ENCODE measurements around the gene FAM78B. TPM values are rescaled to one million over a fixed set of nuclear protein-coding genes. Genes with fewer than 3 reads are reported as not detected.

FAM78B gene, protein sequence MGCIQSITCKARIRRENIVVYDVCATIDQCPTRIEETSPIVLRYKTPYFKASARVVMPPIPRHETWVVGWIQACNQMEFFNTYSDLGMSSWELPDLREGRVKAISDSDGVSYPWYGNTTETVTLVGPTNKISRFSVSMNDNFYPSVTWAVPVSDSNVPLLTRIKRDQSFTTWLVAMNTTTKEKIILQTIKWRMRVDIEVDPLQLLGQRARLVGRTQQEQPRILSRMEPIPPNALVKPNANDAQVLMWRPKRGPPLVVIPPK
- total RNA-seq (2014; rRNA removed): 0.12 and 0.26 TPM in 2 replicates
- Bru-seq, nascent RNA: percentile 16 among the genes with signal in this experiment
- BruChase-seq, experiment 1, labeled RNA remaining after a 6-hour chase: percentile 11 among the genes with signal in this experiment
- percentile 14 among the genes with signal in this experiment for BruChase-seq, experiment 2, labeled RNA remaining after a 2-hour chase
- long read RNA-seq: 0 reads

DNA sequence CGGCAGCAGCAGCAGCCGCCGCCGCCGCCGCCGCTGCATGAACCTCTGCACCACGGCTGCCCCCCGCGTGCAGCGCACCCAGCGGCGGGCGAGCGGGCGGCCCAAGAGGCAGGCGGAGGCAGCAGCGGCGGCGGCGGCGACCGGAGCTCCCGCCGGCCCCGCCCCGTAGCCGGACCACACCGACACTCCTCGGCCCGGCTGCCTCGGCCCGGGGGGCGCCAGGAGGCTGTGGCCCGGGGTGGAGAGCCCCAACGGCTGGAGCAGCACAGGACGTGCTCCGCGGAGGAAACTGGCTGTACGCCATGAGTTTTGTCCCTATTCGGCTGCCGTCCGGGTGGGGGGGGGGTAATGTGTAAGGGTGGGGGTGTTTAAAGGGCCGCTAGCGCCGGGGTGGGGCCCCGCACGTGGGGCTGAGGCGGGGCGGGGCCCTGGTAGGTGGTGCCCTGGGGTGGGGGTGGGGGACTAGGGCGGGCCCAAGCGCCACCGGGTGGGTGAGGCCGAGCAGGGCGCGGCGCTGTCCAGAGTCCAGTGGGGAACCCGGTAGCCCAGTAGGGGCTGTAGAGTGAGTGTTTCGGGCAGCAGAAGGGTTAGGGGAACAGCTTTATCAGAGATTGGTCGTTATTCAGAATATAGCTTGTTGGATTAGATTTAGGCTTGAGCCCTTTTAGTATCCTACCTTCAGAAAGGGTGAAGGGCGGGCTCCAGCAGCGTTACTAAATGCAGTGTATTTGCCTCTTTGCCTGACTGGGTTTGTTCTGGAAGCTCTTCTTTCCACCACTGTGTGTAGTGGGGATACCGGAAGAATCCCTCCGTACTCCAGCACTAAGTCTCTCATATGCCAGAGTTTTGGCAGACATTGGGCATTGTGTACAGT lies at the start of gene FAM78B:
FAM78B (minus strand) TSS at position 304 of the 874 bp plus-strand sequence. CDS start 753 bp downstream, outside the sequence.
- BruUV-seq (replicated peaks): no TSS peak
- H3F3A ChIP-seq (ENCODE audit: low read length, unreplicated experiment): no peaks in the 10 kb centered on the region
- peak within 1 kb of the TSS; percentile 59 for H3K4me3 ChIP-seq (ENCODE audit: low read length)
- no peaks in the 10 kb centered on the region for H4K20me1 ChIP-seq (ENCODE audit: low read length)
- CTCF ChIA-PET: no interaction called here
- intact Hi-C loops (cut with micrococcal nuclease): loop anchor here (10.0 kb wide), 1 partner anchor 452 kb away; no protein-coding TSS in a partner anchor
- H3K27me3 ChIP-seq (ENCODE audit: low read length): peaks cover 48% of the 10 kb centered on the region
- DNase-seq (peak; percentile 46), ATAC-seq (peak; percentile 63)
- no peaks in the 10 kb centered on the region for H3K36me3 ChIP-seq (ENCODE audit: low read depth, low read length)
- POLR2A ChIA-PET (ENCODE audit: unreplicated experiment): no interaction called here
- peak within 1 kb of the TSS; percentile 69 for H3K4me2 ChIP-seq (ENCODE audit: low read length)
- no peaks in the 10 kb centered on the region for H3K79me2 ChIP-seq (ENCODE audit: low read length)
- no peak for TF ChIP-seq EZH2phosphoT487 (IDR thresholded peaks at IDR 0.05; ENCODE audit: borderline replicate concordance, low read length)
- TF ChIP-seq, protein P1, sequence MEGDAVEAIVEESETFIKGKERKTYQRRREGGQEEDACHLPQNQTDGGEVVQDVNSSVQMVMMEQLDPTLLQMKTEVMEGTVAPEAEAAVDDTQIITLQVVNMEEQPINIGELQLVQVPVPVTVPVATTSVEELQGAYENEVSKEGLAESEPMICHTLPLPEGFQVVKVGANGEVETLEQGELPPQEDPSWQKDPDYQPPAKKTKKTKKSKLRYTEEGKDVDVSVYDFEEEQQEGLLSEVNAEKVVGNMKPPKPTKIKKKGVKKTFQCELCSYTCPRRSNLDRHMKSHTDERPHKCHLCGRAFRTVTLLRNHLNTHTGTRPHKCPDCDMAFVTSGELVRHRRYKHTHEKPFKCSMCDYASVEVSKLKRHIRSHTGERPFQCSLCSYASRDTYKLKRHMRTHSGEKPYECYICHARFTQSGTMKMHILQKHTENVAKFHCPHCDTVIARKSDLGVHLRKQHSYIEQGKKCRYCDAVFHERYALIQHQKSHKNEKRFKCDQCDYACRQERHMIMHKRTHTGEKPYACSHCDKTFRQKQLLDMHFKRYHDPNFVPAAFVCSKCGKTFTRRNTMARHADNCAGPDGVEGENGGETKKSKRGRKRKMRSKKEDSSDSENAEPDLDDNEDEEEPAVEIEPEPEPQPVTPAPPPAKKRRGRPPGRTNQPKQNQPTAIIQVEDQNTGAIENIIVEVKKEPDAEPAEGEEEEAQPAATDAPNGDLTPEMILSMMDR (conservative IDR thresholded peaks at IDR 0.05; ENCODE audit: low read depth, low read length): no peak
- no peak for TF ChIP-seq EZH2 (IDR thresholded peaks at IDR 0.05; ENCODE audit: low read length, unreplicated experiment)
- H3K9me3 ChIP-seq (ENCODE audit: low read length): no peaks in the 10 kb centered on the region
- no peaks in the 10 kb centered on the region for H3K4me1 ChIP-seq (ENCODE audit: insufficient read depth, low read length)
- no peak within 1 kb of the TSS for H3K9ac ChIP-seq (ENCODE audit: low read length)
- H2AFZ ChIP-seq (ENCODE audit: low read length): peak within 1 kb of the TSS; percentile 56; the same call in 1 of the 2 replicates
- no peak within 1 kb of the TSS for H3K27ac ChIP-seq (ENCODE audit: low read length)
- no peaks in the 10 kb centered on the region for H3K9me2 ChIP-seq (replicated peaks; ENCODE audit: low read length)

DNA sequence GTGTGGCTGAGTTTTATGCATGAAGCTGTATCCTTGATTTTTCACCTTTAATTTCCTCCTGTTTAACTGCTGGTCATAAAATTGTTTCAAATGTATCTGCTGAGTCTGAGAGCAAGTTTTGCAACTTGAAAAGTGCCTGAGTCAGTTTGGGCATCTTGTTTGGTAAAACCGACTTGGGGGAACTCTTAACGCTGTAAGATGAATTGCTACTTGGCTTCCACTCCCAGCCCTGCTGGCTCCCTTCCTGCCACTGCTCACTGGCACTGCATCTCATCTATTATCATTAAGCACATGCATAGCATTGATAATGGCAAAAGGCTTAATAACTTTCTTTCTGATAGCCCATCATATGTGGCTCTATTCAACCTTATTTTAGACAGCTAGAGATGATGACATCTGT lies 35.7 kb upstream of the FAM78B start:
- H2AFZ ChIP-seq (ENCODE audit: low read length): no peak overlapping the region
- no peak overlapping the region for H3K4me2 ChIP-seq (ENCODE audit: low read length)
- ChIA-PET POLR2A (ENCODE audit: unreplicated experiment) (no interaction called here), CTCF (no interaction called here)
- TF ChIP-seq, protein P1 (conservative IDR thresholded peaks at IDR 0.05; ENCODE audit: low read depth, low read length): no peak
- TF ChIP-seq EZH2 (IDR thresholded peaks at IDR 0.05; ENCODE audit: low read length, unreplicated experiment) (no peak), EZH2phosphoT487 (IDR thresholded peaks at IDR 0.05; ENCODE audit: borderline replicate concordance, low read length) (no peak)
- H3K27ac ChIP-seq (ENCODE audit: low read length): no peak overlapping the region
- H3K9ac ChIP-seq (ENCODE audit: low read length): no peak overlapping the region
- DNase-seq (no peak), ATAC-seq (no peak)
- H3K79me2 ChIP-seq (ENCODE audit: low read length): no peaks in the 10 kb centered on the region
- no peaks in the 10 kb centered on the region for H3K36me3 ChIP-seq (ENCODE audit: low read depth, low read length)
- no TSS peak for BruUV-seq (replicated peaks)
- H3K4me1 ChIP-seq (ENCODE audit: insufficient read depth, low read length): no peaks in the 10 kb centered on the region
- no peaks in the 10 kb centered on the region for H3K9me3 ChIP-seq (ENCODE audit: low read length)
- no peaks in the 10 kb centered on the region for H3K9me2 ChIP-seq (replicated peaks; ENCODE audit: low read length)
- intact Hi-C loops (cut with micrococcal nuclease): no loop called here
- no peaks in the 10 kb centered on the region for H4K20me1 ChIP-seq (ENCODE audit: low read length)
- no peak overlapping the region for H3K4me3 ChIP-seq (ENCODE audit: low read length)
- H3K27me3 ChIP-seq (ENCODE audit: low read length): no peaks in the 10 kb centered on the region
- H3F3A ChIP-seq (ENCODE audit: low read length, unreplicated experiment): no peaks in the 10 kb centered on the region
